GM12891 (cell line): ENCODE data around the gene DDX41.
A peak's percentile ranks its signal among the peaks of the same experiment; 100 is the strongest.

Source experiments
- DNase-seq: peaks from one replicate; pipeline ENCODE4 v3.0.0; 2011; ENCODE audit warnings: low spot score; ENCODE audit not compliant: insufficient read length
- FAIRE-seq: peaks from 2 replicates; lab custom pipeline; 2011; peaks lifted over from hg19 to GRCh38; lab: Jason Lieb, UNC
- PAX5 ChIP-seq: IDR thresholded peaks from 2 replicates; pipeline ENCODE4 v1.6.1; 2011; ENCODE audit warnings: low read length, moderate library complexity, mild to moderate bottlenecking; ENCODE audit not compliant: insufficient read depth, severe bottlenecking
- POLR2A ChIP-seq: IDR thresholded peaks from 2 replicates; pipeline ENCODE4 v1.6.1; 2011; ENCODE audit warnings: low read depth, low read length, control low read depth
- POLR2AphosphoS5 ChIP-seq: IDR thresholded peaks from 2 replicates; pipeline ENCODE4 v1.6.1; 2011; ENCODE audit warnings: low read depth, low read length, control low read depth
- POU2F2 ChIP-seq: IDR thresholded peaks from 2 replicates; pipeline ENCODE4 v1.6.1; 2011; ENCODE audit warnings: low read depth, mild to moderate bottlenecking, control low read depth, low read length, moderate library complexity
- SPI1 ChIP-seq: IDR thresholded peaks from 2 replicates; pipeline ENCODE4 v1.6.1; 2011; ENCODE audit warnings: low read depth, low read length, control low read depth
- TAF1 ChIP-seq: IDR thresholded peaks from 2 replicates; pipeline ENCODE4 v1.6.1; 2011; ENCODE audit warnings: low read depth, low read length, control low read depth

DDX41 gene

GRCh38 chr5:177507165-177507564 is 9.6 kb downstream of the DDX41 start:
- no peak for FAIRE-seq

GRCh38 chr5:177505075-177505474 is 11.7 kb downstream of the DDX41 start:
- TF ChIP-seq SPI1 (no peak), POLR2A (0 out of 2 replicates have a peak, but pooled peaks have one; percentile 15)
- DNase-seq = no peak
- no peak for FAIRE-seq

More at GRCh38 chr5:177507165-177507564, 9.6 kb downstream of the DDX41 start:
- TF ChIP-seq TAF1 (no peak), POLR2A (no peak), POU2F2 (no peak)
- no peak for DNase-seq

- DNase-seq (no peak), FAIRE-seq (no peak)
- TF ChIP-seq PAX5 = no peak
- TF ChIP-seq POLR2AphosphoS5 = 0 out of 2 replicates have a peak, but pooled peaks have one; percentile 12
- TF ChIP-seq POLR2A = no peak; the same call in 1 of the 2 replicates
Measured at GRCh38 chr5:177504086-177505056, 12.4 kb downstream of the DDX41 start.

GRCh38 chr5:177503351-177504085 is 13.2 kb downstream of the DDX41 start:
- no peak for FAIRE-seq
- TF ChIP-seq SPI1 = no peak
- DNase-seq = no peak

- FAIRE-seq (no peak), DNase-seq (no peak)
- TF ChIP-seq PAX5 (no peak), POU2F2 (0 out of 2 replicates have a peak, but pooled peaks have one; percentile 17)
Measured at GRCh38 chr5:177502886-177503285, 13.9 kb downstream of the DDX41 start.

GRCh38 chr5:177501874-177502678 is 14.7 kb downstream of the DDX41 start:
- FAIRE-seq = peak; percentile 86
- TF ChIP-seq POLR2AphosphoS5 (no peak; the same call in 1 of the 2 replicates), SPI1 (peak; percentile 94)
- no peak for DNase-seq

GRCh38 chr5:177500685-177501522 is 15.9 kb downstream of the DDX41 start:
- DNase-seq (peak; percentile 65), FAIRE-seq (peak; percentile 38)
- no peak for TF ChIP-seq SPI1
- TF ChIP-seq POLR2A = 0 out of 2 replicates have a peak, but pooled peaks have one; percentile 8

- FAIRE-seq = no peak
- TF ChIP-seq PAX5 (no peak), POLR2AphosphoS5 (no peak), POU2F2 (no peak), TAF1 (no peak), POLR2A (no peak), SPI1 (no peak)
- no peak for DNase-seq
Measured at GRCh38 chr5:177499842-177500241, 16.9 kb downstream of the DDX41 start.

- no peak for FAIRE-seq
- no peak for DNase-seq
- TF ChIP-seq POLR2A (no peak), TAF1 (no peak), PAX5 (no peak), POLR2AphosphoS5 (no peak), SPI1 (no peak), POU2F2 (no peak)
Measured at GRCh38 chr5:177498013-177498787, 18.6 kb downstream of the DDX41 start.
